Measurements from ENCODE around the gene SEPTIN1.
A peak's percentile ranks its signal among the peaks of the same experiment; 100 is the strongest.

Gene SEPTIN1

DNA sequence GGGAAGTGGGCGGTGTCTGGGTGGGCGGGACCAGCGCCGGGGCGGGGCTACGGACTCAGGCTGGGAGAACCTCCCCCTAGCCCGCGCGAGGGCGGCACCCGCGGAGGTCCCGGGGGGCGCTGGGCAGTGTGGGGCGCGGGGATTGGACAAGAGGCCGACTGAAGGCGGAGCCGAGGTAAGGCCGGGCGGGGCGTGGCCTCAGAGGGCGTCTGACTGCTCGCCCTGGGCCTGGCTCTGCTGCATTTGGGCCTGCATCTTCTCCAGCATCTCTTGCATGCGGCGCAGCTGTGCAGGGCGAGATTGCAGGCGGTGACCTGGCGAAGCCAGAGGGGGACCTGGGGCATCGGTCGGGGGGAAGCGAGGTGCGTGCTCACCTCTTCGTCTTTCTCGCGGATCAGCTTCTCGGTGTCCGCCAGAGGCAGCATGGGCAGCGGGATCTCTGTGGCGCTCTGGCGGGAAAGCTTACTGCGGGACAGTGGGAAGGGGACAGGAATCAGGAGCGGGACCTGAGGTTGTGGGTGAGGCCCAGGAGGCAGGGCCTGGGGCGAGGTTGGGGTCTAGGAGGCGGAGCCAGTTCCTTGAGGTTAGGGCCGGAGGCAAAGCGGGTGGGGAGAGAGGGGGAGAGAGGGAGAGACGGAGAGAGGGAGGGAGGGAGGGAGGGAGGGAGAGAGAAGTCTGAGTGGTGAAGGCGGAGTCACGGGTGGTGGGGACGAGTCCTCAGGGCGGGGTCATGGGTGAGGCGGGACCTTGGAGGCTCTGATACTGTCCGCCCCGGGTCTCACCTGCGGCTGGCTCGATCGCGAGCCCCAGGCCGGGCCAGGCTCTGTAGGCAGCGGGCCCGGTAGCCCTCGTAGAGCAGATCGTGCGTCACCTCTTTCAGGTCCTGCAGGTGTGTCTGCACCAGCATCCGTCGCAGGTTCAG lies 3.9 kb downstream of the SEPTIN1 start:
- peak overlapping the region; percentile 57 for H3K4me3 ChIP-seq (ENCODE audit: low read depth, low read length)
- DNase-seq (ENCODE audit: low read depth), result peak; percentile 89
- TF ChIP-seq, protein P1, sequence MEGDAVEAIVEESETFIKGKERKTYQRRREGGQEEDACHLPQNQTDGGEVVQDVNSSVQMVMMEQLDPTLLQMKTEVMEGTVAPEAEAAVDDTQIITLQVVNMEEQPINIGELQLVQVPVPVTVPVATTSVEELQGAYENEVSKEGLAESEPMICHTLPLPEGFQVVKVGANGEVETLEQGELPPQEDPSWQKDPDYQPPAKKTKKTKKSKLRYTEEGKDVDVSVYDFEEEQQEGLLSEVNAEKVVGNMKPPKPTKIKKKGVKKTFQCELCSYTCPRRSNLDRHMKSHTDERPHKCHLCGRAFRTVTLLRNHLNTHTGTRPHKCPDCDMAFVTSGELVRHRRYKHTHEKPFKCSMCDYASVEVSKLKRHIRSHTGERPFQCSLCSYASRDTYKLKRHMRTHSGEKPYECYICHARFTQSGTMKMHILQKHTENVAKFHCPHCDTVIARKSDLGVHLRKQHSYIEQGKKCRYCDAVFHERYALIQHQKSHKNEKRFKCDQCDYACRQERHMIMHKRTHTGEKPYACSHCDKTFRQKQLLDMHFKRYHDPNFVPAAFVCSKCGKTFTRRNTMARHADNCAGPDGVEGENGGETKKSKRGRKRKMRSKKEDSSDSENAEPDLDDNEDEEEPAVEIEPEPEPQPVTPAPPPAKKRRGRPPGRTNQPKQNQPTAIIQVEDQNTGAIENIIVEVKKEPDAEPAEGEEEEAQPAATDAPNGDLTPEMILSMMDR (IDR thresholded peaks at IDR 0.05; ENCODE audit: low read depth, low read length, missing control alignments), result no peak

DNA sequence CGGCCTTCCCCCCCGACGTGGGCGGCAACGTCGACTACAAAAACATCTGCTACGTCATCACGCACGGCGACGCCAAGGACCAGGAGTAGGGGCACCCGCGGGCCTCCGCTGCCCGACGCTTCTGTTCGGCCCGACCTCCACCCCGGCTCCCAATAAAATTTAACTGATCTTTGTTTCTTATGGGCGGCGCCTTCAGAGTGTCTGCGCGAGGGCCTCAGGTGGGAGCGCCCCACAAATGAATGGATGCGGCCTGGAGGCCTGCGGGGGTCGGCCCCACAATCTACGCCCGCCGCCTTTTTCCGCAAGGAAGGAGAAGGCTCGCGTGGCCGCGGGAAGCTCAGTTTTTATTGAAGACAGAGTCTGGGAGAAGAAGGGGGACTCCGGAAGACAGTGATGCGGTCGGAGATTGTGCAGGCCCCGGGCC lies 4.5 kb downstream of the SEPTIN1 start:
- TF ChIP-seq, protein P1 (IDR thresholded peaks at IDR 0.05; ENCODE audit: low read depth, low read length, missing control alignments), result no peak
- peak; percentile 72 for DNase-seq (ENCODE audit: low read depth)
- H3K4me3 ChIP-seq (ENCODE audit: low read depth, low read length), result peak overlapping the region; percentile 57

DNA sequence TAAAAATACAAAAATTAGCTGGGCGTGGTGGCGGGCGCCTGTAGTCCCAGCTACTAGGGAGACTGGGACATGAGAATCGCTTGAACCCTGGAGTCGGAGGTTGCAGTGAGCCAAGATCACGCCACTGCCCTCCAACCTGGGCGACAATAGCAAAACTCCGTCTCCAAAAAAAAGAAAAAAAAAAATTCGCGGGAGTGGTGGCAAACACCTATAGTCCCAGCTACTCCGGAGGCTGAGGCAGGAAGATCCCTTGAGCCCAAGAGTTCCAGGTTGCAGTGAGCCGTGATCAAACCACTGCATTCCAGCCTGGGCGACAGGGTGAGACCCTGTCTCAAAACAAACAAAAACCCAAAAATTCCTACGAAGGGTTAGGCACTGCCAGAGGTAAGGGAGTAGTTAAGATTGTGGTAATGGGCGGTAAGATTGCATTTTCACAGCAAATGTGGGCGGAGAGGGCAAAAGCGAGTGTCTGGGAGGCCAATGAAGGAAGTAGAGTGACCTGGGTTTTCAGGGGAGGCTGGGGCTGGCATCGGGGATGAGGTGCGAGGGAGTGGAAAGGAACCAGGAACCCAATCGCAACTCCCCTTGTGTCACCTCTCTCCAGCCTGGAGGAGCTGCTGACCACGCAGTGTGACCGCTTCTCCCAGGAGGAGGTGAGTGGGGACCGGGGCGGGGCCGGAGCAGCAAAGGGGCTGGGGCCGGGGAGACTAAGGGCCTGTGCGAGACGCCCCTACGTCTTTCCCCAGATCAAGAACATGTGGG lies 5.1 kb downstream of the SEPTIN1 start:
- H3K4me3 ChIP-seq (ENCODE audit: low read depth, low read length), result peak overlapping the region; percentile 57
- no peak for DNase-seq (ENCODE audit: low read depth)

DNA sequence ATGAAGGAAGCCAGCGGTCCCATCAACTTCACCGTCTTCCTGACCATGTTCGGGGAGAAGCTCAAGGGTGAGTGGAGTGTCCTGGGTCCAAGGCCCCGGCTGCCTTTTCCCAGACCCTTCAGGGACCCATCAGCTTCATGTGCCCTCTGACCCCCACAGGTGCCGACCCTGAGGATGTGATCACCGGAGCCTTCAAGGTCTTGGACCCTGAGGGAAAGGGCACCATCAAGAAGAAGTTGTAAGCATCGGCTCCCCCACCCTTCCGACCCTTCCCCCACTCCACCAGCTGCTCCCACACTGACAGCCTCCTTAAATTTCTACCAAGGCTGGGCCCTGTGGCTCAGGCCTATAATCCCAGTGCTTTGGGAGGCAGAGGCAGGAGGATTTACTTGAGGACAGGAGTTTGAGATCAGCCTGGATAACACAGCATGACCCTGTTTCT lies 5.9 kb downstream of the SEPTIN1 start:
- H3K4me3 ChIP-seq (ENCODE audit: low read depth, low read length), result no peak overlapping the region
- DNase-seq (ENCODE audit: low read depth), result no peak
- TF ChIP-seq, protein P1 (IDR thresholded peaks at IDR 0.05; ENCODE audit: low read depth, low read length, missing control alignments), result no peak

More for the DNA sequence above, 5.1 kb downstream of the SEPTIN1 start:
- TF ChIP-seq, protein P1 (IDR thresholded peaks at IDR 0.05; ENCODE audit: low read depth, low read length, missing control alignments), result no peak

DNA sequence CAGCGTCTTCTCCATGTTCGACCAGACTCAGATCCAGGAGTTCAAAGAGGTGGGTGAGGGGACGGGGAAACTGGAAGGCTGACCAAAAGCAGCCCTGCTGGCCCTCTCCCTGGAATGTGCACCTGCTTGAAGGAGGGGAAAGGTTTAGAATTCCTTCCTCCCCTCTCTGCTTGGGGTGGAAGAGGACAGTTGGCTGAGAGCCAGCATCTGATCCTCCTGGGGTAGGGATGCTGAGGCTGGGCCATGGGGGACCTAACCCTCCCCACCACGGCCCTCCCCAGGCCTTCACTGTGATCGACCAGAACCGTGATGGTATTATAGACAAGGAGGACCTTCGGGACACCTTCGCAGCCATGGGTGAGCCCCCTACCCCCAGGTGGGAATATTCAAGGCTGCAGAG lies 6.5 kb downstream of the SEPTIN1 start:
- TF ChIP-seq, protein P1 (IDR thresholded peaks at IDR 0.05; ENCODE audit: low read depth, low read length, missing control alignments), result no peak
- DNase-seq (ENCODE audit: low read depth), result no peak
- H3K4me3 ChIP-seq (ENCODE audit: low read depth, low read length), result no peak overlapping the region

- TF ChIP-seq, protein P1 (IDR thresholded peaks at IDR 0.05; ENCODE audit: low read depth, low read length, missing control alignments), result no peak
- H3K4me3 ChIP-seq (ENCODE audit: low read depth, low read length), result no peak within 1 kb of the TSS
- DNase-seq (ENCODE audit: low read depth), result no peak
Measured at GRCh38 chr16:30374538-30374937, 7.8 kb downstream of the SEPTIN1 start, which contains the start of gene MYL11. TSS of gene MYL11 (plus strand) at chr16:30374802. CDS start at chr16:30374858, 56 bp downstream.
